DMS79 (cell line): ENCODE data around the gene BHLHA15.
"Not testable (repeated sequence)": the region's sequence is repeated elsewhere in the genome, so short reads cannot be mapped to it uniquely, and the experiment has no call there.

Source experiments
- DNase-seq: peaks from one replicate; lab custom pipeline; 2025; lab: John Stamatoyannopoulos, UW

The BHLHA15 gene

DNA sequence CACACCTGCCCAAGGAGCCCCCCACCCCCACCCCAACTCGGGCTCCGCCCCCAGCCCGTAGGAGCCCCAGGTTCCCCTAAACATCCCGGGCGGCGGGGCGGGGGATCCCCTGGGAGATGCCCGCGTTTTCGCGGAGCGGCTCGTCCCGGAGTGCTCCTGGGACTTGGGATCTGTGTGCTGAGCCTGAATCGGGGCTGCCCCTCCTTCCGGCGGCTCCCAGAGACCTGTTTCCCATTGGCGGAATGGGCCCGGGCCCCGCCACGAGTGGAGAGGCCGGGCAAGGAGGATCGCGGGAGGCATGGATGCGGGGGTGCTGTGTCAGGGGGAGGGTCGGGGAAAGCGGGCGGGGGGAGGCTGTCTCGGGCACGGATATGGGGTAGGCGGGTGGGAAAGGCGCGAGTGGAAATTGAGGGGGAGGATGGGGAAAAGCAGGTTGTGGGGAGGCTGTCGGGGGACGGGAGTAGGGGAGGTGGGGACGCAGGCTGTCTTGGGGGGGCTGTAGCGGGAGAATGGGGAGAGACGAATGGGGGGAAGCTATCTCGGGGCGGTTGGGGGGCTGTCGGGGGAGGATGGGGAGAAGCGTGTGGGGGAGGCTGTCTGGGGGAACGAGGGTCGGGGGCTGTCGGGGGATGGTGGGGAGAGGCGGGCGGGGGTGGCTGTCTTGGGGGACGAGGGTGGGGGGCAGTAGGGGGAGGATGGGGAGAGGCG lies 572 bp upstream of the BHLHA15 start:
- peak; percentile 14 for DNase-seq

DNA sequence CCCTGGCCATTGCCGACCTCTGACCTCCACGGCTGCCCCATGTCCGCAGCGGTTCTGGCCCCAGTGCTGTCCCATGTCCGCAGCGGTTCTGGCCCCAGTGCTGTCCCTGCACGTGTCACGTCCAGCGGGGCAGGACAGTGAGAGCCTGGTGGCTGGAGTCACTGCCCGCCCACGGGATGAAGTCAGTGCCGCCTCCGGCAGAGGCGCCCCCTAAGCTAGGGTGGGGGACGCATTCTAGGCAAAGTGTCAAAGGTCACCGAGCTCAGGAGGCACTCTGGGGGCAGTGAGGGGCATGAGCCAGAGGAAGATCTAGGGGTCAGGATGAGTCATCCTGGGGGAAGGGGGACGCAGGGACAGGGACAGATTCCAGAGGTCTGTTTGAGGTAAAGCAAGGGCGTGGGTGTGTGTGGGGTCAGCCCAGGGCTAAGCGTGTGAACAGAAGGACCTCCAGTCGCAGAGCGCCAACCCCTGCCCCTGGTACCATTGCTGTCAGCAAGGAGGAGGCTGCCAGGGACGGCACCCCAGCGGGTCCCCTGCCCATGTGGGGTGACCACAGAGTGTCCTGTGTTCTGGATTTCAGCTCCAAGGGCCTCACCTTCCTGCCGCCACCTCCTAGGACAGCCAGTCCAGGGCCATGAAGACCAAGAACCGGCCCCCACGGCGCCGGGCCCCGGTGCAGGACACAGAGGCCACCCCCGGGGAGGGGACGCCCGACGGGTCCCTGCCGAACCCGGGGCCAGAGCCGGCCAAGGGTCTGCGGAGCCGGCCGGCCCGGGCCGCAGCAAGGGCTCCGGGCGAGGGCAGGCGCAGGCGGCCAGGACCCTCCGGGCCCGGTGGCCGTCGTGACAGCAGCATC lies 665 bp downstream of the BHLHA15 start:
- DNase-seq: no peak

DNA sequence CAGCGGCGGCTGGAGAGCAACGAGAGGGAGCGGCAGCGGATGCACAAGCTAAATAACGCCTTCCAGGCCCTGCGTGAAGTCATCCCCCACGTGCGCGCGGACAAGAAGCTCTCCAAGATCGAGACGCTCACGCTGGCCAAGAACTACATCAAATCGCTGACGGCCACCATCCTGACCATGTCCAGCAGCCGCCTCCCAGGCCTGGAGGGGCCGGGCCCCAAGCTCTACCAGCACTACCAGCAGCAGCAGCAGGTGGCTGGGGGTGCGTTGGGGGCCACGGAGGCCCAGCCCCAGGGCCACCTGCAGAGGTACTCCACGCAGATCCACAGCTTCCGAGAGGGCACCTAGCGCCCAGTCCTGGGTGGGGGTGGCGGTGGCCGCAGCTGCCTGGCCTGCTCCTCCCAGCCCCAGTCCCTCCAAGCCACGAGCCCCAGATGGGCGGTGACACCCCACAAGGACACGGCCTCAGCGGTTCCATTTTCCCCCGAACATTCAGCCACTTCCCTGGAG lies 1.3 kb downstream of the BHLHA15 start:
- DNase-seq: no peak

DNA sequence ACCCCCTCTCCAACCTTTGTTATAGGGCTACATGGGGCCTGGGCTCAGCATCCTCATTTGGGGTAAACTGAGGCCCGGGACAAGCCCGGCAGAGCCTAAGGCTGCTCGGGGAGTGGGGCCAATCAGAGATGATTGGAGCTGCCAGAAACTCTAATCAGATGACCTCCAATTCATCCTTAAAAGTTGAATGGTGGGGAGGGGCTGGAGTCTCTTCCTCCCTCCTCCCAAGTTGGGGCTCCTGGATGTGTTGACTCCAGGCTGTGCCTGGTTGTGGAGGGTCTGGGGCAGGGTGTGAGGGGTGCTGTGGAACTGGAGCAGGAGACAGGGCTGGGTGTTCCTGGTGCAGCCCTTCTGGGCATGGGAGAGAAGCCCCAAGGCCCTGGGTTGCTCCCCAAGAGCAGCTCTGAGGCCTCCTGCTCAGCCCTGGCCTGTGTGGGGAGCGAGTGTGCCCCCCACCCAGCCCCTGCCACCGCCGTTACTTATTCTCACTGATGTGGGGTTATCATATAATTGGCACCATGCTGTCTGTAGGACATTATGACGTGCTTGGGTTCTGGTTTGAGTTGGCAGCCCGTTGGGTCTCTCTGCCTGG lies 2.2 kb downstream of the BHLHA15 start:
- DNase-seq: no peak

DNA sequence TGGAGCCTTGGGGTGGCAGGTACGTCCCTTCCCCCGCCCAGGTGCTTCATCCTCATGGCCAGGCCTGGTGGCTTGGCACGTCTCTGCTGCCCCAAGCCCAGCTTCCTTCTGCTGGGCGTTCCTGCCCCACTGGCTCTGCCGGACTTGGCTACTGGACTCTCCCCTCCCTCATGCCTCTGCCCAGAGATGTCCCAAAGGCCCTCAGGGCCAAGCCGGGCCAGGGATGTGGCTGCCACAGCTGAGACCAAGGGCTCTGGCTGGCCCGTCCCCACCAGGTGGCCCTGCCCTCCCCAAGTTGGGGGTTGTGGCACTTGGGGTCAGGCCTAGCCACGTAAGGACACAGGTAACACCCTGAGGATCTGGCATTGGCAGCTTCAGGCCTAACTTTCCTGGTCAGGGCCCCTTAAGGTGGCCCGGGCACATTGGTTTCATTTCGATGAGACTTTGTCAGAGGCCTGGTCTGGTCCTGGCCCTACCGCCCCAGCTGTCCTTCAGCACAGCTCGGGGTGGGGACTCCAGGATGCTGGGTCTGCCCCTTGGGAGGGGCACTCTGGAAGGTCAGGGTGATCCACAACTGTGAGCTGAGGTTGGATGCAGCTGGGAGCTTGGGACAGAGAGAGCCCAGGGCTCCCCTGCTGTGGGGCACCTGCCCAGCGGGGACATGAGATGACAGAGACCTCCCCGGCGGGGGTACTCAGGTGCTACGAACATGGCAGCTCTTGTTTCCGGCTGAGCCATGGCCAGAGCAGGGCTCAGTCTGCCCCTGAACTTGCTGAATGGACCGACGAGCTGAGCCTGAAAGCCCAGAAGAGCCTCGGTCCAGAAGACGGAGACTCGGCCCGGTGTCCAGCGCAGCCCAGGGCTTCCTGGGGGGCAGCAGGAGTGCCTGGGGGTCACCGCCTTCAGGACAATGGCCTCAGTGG lies 2.9 kb downstream of the BHLHA15 start:
- DNase-seq: no peak

DNA sequence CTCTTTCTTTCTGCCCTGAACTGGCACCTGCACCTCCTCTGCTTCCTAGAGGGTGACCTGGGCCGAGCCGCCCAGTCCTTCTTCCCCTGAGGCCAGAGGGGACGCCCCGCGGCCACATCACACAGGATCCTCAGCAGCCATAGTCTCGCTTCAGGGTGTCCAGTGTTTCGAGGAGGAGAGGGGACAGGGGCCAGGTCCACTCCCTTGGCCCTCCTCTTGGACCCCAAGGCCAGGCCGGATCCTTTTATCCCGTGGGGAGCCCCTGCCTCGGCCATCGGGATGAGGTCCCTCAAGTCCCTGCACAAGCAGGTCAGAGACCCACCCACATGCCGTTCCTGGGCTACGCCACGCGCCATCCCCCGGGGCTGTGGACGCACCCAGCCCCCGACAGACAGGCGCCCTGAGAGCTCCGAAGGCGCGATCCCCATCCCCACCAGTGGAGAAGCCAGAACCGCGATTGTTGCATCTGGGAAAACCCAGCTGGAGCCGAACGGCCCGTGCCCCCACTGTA lies 3.6 kb downstream of the BHLHA15 start:
- no peak for DNase-seq

DNA sequence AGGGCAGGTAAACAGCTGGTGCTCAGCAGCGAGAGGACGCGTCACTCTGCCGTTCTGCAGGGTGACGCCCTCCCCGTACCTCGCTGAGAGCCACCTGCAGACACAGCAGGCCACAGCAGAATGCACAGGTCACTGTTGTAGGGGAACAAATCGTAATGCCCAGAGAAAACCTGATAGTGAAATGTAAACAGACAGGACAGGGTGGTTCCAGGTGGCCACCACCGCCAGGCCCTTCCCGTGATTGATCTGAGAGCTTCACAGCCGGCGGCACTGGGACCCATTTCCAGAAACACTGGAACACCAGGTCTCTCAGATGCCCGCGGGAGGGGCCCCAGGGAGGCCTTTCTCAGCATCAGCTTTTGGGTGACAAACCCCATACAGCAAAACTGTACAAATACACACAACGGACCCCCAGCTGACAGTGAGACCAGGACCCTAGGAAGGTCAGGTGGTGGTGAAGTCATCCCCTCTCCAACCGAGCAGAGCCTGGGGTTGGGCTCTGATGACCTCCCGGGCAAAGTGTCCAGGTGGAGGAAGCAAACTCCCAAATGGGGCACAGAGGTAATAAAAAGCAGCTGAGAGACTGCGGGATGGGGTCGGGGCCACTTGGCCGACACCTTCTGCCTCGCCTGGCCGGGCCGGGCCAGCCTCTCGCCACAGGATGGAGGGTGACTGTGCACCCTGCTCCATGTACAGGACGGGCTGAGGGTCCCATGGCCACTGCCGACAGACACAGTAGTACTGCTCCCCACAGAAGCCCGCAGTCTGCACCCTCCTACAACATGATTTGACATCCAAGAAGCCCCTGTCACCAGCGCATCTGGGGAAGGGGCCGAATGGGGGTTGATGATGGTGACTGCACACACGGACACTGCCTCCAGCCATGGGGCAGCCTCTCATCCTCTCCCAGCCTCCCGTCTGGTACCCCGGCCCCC lies 4.6 kb downstream of the BHLHA15 start:
- DNase-seq: no peak

DNA sequence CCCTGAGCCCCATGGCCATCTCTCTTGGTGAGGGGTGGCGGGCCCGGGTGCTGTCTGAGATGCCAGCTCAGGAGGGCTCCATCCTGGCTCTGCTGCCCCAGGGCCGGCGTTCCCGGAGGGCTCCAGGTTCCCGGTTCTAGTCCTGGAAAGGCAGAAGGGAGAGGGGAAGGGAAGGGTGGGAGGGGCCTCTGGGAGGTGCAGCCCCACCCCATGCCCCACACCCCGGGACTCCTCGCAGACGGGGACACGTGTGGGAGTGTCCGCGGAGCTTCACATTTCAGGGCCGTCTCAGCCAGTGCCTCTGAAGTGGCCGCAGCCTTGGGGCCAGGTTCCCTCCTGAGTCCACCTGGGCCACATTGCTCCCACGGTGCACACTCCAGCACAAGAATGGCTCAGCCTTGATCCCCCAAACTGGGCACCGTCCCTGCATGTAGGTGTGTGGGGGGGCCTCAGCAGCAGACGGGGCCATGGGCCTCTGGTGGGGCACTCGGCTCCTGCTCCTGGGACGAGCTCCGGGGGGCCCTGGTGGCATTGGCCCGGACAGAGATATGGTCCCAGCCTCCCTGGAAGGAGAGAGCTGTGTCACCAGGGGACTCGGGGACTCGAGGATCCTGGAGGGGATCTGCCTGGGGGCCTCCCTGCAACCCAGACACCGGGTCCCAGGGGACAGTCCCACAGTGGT lies 5.8 kb downstream of the BHLHA15 start:
- DNase-seq: no peak

DNA sequence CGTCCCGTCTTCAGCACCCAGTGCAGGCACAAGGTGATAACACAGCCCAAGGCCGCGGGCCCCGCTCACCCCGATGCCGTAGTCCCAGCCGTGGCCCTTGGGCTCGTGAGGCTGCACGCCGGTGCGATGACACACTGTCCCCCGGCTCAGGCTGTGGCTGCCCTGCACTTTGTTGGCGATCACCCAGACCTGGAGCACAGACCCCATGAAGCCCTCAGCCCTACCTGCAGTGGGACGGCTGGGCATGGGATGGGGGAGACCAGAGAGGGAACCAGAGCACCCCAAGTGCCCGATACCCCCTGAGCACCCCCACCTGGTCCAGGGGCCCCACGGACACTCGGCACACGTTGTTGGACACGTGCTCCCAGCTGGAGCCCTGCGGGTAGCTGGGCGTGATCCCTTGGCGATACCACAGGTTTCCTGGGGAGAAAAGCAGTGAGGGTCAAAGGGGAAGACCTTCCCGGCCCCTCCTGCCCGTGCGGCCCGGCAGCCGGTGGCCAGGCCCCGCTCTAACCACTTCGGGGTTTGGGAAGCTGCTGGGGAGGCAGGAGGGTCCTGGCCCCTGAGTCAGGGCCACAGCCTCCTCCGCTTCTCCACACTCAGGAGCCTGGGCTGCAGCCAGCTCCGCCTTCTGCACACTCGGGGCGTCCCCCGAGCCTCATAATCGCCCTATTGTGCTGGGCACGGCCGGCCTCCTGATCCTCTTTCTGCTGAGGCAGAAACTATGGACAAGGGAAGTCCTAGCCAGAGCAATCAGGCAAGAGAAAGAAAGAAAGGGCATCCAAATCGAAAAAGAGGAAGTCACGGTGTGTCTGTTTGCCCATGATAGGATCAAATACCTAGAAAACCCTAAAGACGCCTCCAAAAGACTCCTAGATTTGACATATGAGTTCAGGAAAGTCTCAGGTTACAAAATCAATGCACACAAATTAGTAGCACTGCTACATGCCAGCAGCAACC lies 6.7 kb downstream of the BHLHA15 start:
- DNase-seq: no peak

DNA sequence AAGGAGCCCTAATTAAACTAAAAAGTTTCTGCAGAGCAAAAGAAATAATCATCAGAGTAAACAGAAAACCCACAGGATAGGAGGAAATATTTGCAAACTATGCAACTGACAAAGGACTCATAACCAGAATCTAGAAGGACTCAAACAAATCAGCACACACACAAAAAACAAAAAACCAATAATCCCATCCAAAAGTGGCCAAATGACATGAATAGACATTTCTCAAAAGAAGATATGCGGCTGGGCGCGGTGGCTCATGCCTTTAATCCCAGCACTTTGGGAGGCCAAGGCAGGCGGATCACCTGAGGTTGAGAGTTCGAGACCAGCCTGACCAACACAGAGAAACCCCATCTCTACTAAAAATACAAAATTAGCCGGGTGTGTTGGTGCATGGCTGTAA lies 8.1 kb downstream of the BHLHA15 start:
- DNase-seq: not testable (repeated sequence)

DNA sequence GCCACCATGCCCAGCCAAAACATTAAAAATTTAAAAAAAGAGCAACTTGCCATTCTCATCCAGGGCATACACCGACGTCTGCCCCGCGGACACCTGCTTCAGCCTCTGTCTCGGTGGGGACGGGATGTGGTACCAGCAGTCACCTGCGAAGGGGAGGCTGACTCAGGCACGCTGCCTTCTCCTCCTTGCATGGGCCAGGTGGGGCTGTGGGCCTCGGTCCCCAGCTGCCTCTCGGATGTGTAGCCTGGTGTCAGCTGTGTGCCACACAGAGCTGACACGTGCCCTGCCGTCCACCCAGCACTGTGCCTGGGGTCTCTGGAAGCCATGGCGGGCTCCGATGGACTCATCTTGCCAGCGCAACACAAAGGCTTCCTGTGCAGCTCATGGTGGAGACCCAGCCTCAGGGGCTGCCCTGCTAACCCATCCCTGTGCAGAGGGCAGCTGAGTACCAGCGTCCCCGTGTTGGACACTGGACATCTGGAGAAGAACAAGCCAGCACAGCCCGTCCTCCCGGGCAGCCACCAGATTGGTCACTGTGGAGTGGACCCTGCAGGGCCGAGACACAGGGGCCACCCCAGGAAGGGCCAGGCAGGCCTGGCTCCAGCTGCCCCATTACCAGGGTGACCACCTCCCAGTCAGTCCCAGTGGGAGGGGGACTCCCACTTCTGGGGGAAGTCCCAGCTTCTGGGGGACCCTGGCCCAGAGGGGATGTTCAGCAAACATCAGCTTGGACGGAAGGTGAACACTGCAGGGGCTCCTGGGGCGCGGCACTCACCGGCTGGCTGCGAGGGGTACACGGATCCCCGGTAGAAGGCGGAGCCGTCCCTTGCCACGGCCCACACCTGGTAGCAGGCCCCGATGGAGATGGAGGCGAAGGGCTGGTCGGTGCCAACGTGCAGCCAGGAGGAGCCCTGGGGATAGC lies 10.6 kb downstream of the BHLHA15 start:
- DNase-seq: no peak

DNA sequence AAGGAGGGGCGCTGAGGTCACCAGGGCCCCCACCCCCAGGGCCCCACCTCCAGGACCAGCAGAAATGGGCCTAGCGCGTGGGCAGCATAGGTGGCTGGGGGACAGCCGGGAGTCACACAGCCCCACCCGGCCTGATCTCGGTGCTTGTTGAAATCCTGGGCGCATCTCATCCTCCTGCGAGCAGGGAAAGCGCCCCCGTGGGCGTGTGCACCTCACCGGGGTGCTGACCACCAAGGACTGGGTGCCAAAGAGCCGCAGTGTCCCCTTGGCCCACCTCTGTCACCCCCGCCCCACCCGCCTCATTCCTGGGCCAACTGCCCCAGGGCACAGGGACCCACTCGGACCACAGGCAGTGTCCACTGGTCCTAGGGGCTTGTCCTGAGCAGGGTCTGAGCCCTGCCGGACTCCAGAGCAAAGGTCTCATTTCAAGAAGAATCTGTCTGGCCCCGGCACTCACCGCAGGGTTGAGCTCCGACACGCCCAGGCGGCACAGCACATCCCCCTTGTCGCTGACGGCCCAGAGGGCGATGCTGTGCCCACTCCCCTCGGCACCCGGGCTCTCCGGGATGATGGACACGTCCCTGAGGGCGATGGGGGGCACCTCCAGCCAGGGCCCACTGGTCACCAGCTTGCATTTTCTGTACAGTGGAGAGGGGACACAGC lies 11.4 kb downstream of the BHLHA15 start:
- no peak for DNase-seq

DNA sequence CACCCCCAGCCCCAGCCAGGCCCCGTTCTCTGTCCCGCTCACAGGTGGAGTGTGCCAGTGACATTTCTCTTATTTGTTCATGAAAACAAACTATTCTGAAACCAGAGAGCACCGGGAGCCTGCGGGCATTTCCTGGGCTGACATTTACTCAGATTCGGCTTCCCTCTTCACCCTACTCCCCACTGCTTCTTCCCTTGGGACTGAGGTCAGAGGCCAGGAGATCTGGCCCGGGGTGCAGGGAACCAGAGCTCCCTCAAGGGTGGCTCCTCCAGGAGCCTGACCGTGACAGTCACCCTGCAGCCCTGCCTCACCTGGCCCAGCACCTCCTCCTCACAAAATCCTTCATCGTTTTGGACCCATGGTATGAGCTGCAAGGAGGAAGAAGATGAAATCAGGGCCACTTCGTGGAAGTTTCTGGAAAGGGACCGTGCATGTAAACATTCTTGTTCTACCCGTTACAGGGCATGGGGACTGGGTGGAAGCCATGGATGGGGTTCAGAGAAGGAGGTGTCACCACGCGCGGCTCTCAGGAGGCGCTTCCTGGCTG lies 12.2 kb downstream of the BHLHA15 start:
- no peak for DNase-seq

DNA sequence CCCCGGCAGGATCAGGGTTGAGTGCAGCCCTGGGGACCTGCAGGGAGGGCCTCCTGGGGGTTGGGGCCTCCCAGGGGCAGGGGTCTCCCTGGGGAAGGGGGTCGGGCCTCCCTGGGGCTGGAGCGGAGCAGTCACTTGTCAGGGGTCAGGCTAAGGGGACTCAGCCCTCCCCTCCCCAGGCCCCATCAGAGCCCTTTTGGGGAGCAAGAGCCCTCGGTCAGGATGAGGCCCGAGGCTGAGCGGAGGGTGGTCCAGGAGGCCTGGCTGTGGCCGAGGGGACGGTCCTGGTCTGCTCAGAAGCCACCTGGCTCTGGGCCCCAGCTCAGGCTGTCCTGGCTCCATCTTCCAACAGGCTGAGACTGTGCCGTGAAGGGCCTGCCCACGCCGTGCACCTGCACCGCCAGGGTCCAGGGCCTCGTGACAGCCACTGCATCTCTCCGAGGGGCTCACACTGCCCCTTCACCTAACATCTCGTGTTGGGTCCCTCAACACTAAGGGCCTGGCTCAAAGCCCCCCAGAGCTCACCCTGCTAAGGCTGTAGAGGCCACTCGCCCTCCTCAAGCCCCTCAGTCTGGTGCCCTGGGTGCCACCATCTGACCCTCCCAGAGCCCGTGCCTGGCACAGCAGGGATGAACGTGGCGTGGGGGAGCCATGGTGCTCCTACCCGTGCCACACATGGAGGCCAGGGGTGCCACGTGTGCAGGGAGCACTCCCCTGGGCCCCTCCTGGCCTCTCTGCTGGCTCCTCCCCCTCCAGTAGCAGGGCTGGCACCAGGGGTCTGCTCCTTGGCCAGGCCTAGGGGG lies 12.9 kb downstream of the BHLHA15 start:
- no peak for DNase-seq

DNA sequence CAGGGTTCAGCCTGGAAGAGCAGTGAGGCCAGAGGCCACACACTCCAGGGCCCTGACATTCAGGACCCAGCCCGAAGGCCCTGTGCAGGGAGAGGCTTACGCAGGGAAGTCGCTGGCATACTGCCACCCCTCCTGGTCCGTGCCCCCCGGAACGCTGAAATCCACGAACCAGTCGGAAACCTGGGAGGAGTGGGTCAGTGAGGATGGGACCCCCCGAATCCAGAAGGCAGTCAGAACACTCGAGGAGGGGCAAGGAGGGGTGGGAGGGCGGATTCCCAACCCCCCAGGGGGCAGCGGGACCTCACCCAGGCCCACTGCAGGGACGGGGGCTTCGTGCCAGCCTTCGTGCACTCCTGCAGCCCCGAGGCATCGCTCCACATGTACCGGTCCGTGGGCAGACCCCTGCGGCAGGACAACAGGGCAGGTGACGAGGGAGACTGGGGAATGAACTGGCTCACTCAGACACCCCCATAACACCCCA lies 13.5 kb downstream of the BHLHA15 start:
- no peak for DNase-seq
